ENCODE data around the gene EEF2K. TPM values are rescaled to one million over a fixed set of nuclear protein-coding genes. Genes with fewer than 3 reads are reported as not detected.
A peak's percentile ranks its signal among the peaks of the same experiment; 100 is the strongest.

EEF2K gene
- total RNA-seq, 2 donors from 2014 or later = 9.8 to 15.8 TPM

DNA sequence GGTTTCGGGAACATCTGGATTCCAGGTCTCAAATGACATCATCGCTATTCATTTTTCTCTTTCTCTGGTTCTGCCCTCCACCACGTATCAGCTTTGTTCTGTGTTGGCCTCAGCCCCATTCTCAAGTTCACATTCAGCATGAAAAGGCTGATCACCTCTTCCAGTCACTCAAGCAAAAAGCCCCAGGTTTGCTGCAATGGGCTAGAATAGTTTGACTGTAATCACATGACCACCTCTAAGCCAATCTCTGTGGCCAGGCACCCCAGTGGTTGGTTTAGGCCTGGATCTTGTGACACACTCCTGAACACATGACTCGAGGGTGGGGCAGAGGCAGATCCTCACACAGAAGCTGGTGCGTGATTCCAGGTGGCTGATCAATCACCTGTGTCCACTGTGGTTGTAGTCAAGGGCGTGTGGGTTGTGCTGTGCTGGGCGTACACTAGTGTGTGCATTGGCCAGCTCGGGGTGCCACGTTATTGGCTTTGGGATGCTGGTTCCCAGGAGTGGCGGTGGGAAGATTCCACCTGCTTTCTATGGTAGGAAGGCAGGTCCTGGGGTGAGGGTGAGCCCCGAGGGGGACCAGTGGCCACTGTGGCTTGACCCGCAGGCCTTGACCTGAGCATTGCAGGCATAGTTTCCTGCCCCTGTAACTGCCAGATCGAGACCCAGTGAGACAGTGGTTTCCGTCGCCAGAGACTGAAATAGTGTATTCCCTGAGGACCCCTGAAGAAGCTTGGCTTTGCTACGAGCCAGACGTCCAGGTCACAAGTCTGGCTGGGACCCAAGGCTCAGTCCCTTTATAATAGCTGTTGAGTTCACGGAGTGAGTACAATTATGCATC is 12.0 kb downstream of the EEF2K start:
- Mint-ChIP-seq H3K4me3 (no peak overlapping the region), H3K36me3 (ENCODE audit: low read depth) (peaks cover 7% of the 10 kb centered on the region), H3K4me1 (peaks cover 15% of the 10 kb centered on the region), H3K9me3 (peaks cover 9% of the 10 kb centered on the region), H3K27me3 (ENCODE audit: insufficient read depth) (peaks cover 2% of the 10 kb centered on the region), H3K27ac (no peak overlapping the region)
- DNase-seq = peak; percentile 65
- TF ChIP-seq, protein P1, sequence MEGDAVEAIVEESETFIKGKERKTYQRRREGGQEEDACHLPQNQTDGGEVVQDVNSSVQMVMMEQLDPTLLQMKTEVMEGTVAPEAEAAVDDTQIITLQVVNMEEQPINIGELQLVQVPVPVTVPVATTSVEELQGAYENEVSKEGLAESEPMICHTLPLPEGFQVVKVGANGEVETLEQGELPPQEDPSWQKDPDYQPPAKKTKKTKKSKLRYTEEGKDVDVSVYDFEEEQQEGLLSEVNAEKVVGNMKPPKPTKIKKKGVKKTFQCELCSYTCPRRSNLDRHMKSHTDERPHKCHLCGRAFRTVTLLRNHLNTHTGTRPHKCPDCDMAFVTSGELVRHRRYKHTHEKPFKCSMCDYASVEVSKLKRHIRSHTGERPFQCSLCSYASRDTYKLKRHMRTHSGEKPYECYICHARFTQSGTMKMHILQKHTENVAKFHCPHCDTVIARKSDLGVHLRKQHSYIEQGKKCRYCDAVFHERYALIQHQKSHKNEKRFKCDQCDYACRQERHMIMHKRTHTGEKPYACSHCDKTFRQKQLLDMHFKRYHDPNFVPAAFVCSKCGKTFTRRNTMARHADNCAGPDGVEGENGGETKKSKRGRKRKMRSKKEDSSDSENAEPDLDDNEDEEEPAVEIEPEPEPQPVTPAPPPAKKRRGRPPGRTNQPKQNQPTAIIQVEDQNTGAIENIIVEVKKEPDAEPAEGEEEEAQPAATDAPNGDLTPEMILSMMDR (conservative IDR thresholded peaks at IDR 0.05) = no peak
- H3K4me1 ChIP-seq (ENCODE audit: control insufficient read depth, insufficient read depth, low read length) = peaks cover 7% of the 10 kb centered on the region
- H3K27me3 ChIP-seq (ENCODE audit: control insufficient read depth, insufficient read depth, low read length, poor library complexity, severe bottlenecking) = no peaks in the 10 kb centered on the region
- no peak overlapping the region for H3K4me3 ChIP-seq (ENCODE audit: low read length)
- no peak overlapping the region for H3K27ac ChIP-seq (ENCODE audit: low read depth, low read length)
- peaks cover 11% of the 10 kb centered on the region for H3K9me3 ChIP-seq (ENCODE audit: control insufficient read depth, low read length)
- no peaks in the 10 kb centered on the region for H3K36me3 ChIP-seq (ENCODE audit: control insufficient read depth, insufficient read depth, low read length)
- H3K9ac ChIP-seq (ENCODE audit: extremely low read depth, low read length, poor library complexity, severe bottlenecking) = no peak overlapping the region
- 91 to 95% methylated on average over 12 to 18 of the region's 18 CpGs for WGBS, 2 experiments (ENCODE audit: insufficient coverage in 1 of 2, insufficient read length in 1 of 2)

- no peak overlapping the region for H3K4me3 Mint-ChIP-seq
- Histone ChIP-seq H3K9ac (ENCODE audit: extremely low read depth, low read length, poor library complexity, severe bottlenecking) (no peak overlapping the region), H3K27ac (ENCODE audit: low read depth, low read length) (no peak overlapping the region), H3K4me1 (ENCODE audit: control insufficient read depth, insufficient read depth, low read length) (peaks cover 7% of the 10 kb centered on the region), H3K27me3 (ENCODE audit: control insufficient read depth, insufficient read depth, low read length, poor library complexity, severe bottlenecking) (no peaks in the 10 kb centered on the region), H3K9me3 (ENCODE audit: control insufficient read depth, low read length) (peaks cover 5% of the 10 kb centered on the region), H3K4me3 (ENCODE audit: low read length) (no peak overlapping the region), H3K36me3 (ENCODE audit: control insufficient read depth, insufficient read depth, low read length) (no peaks in the 10 kb centered on the region)
- DNase-seq = no peak
- peaks cover 2% of the 10 kb centered on the region for H3K36me3 Mint-ChIP-seq (ENCODE audit: low read depth)
- WGBS, 2 experiments (ENCODE audit: insufficient coverage in 1 of 2, insufficient read length in 1 of 2) = 86 to 97% methylated on average over 2 to 3 of the region's 3 CpGs
- TF ChIP-seq, protein P1 (conservative IDR thresholded peaks at IDR 0.05) = no peak
- peaks cover 3% of the 10 kb centered on the region for H3K9me3 Mint-ChIP-seq
- peaks cover 6% of the 10 kb centered on the region for H3K4me1 Mint-ChIP-seq
- H3K27ac Mint-ChIP-seq = no peak overlapping the region
- peaks cover 2% of the 10 kb centered on the region for H3K27me3 Mint-ChIP-seq (ENCODE audit: insufficient read depth)
These were observed 13.5 kb downstream of the EEF2K start for GRCh38 chr16:22219389-22220068.

GRCh38 chr16:22220069-22220440 is 14.0 kb downstream of the EEF2K start:
- no peaks in the 10 kb centered on the region for H3K27me3 Mint-ChIP-seq (ENCODE audit: insufficient read depth)
- Histone ChIP-seq H3K9me3 (ENCODE audit: control insufficient read depth, low read length) (no peaks in the 10 kb centered on the region), H3K4me3 (ENCODE audit: low read length) (no peak overlapping the region), H3K9ac (ENCODE audit: extremely low read depth, low read length, poor library complexity, severe bottlenecking) (no peak overlapping the region), H3K27me3 (ENCODE audit: control insufficient read depth, insufficient read depth, low read length, poor library complexity, severe bottlenecking) (no peaks in the 10 kb centered on the region), H3K36me3 (ENCODE audit: control insufficient read depth, insufficient read depth, low read length) (no peaks in the 10 kb centered on the region), H3K27ac (ENCODE audit: low read depth, low read length) (no peak overlapping the region), H3K4me1 (ENCODE audit: control insufficient read depth, insufficient read depth, low read length) (peaks cover 7% of the 10 kb centered on the region)
- DNase-seq = no peak
- no peaks in the 10 kb centered on the region for H3K9me3 Mint-ChIP-seq
- no peak overlapping the region for H3K27ac Mint-ChIP-seq
- H3K4me1 Mint-ChIP-seq = peaks cover 6% of the 10 kb centered on the region
- TF ChIP-seq, protein P1 (conservative IDR thresholded peaks at IDR 0.05) = no peak
- no peak overlapping the region for H3K4me3 Mint-ChIP-seq
- WGBS, 2 experiments (ENCODE audit: insufficient coverage in 1 of 2, insufficient read length in 1 of 2) = 95 to 97% methylated on average over 5 to 11 of the region's 11 CpGs
- H3K36me3 Mint-ChIP-seq (ENCODE audit: low read depth) = no peaks in the 10 kb centered on the region

Measured in endodermal cell (in vitro differentiated cells).